Measurements from ENCODE around the gene CPNE8. TPM values are rescaled to one million over a fixed set of nuclear protein-coding genes. Genes with fewer than 3 reads are reported as not detected.
A peak's percentile ranks its signal among the peaks of the same experiment; 100 is the strongest.

The CPNE8 gene
- total RNA-seq, 1 donor from 2014 or later = 6.7 TPM

- DNase-seq (ENCODE audit: low spot score) = no peak
Observed at GRCh38 chr12:38838056-38838850, 67.1 kb downstream of the CPNE8 start.

GRCh38 chr12:38831715-38832114, 73.7 kb downstream of the CPNE8 start:
- DNase-seq (ENCODE audit: low spot score) = no peak

DNA sequence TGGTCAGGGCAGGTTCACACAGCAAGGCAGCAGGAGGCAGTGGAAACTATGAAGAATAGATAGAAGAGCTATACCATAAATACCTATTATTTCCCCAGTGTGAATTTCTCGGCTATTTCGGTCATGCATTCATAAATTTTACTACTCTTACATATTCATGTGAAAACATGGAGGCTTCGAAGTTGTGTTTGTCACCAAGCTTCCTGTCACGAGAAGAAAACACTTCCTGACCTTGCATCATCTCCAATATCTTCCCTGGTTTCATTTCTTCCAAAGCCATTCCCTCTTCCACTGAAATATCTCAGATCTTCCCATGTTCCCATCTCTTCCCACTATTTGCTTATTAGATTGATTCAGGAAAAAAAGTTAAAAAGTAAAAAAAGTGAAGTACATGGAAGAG, 80.4 kb downstream of the CPNE8 start:
- DNase-seq (ENCODE audit: low spot score) = no peak

GRCh38 chr12:38823738-38824137, 81.7 kb downstream of the CPNE8 start:
- DNase-seq (ENCODE audit: low spot score) = peak; percentile 21

DNA sequence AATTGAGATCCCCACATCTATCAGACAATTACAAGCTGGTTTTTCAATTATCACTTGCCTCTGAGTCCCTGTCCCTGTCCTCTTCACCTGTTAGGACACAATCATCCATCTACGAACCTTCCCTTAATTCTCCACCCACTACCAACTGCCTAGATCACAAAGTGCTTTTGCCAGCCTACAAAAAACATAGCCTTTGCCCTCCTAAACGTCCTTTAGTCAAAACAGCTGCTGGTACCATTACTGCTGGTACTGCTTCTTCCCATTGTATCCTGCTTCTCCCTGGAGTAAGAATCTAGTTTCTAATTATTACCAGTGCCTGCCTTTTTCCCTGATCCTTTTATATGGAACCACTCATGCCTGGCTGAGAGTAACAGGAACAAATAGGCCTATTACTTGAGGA, 82.1 kb downstream of the CPNE8 start:
- DNase-seq (ENCODE audit: low spot score) = peak; percentile 7

DNA sequence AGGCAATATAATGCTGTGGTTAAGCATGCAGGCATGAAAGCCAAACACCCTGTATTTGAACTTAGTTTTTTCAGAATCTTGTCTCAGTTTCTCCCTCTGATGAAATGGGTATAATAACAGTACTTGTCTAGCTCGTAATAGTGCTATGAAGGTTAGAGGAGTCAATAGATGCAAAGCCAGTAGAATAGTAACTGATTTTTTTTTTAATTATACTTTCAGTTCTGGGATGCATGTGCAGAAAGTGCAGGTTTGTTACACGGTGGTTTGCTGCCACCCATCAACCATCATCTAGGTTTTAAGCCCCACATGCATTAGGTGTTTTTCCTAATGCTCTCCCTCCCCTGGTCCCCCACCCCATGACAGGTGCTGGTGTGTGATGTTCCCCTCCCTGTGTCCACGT, 87.4 kb downstream of the CPNE8 start:
- no peak for DNase-seq (ENCODE audit: low spot score)

DNA sequence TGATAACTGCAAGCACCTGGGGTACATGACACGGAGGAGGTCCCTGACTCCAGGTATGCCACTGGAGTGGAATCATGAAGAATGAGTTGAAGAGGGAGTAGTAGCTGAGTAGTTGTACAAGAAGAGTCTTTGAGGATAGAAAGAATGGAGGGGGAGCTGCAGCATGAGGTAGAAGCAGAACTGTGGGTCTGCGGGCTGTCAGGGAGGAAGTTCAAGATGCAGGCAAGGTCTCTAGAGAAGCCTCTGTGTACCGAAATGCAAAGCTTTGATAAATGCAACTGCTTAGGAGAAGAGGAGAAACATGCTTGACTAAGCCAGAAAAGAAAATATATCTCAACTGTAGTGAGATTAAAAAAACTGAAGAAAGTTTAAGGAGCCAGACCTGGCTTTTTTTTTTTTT, 91.5 kb downstream of the CPNE8 start:
- DNase-seq (ENCODE audit: low spot score) = no peak

- DNase-seq (ENCODE audit: low spot score) = no peak
Observed at GRCh38 chr12:38811814-38812356, 93.5 kb downstream of the CPNE8 start.

DNA sequence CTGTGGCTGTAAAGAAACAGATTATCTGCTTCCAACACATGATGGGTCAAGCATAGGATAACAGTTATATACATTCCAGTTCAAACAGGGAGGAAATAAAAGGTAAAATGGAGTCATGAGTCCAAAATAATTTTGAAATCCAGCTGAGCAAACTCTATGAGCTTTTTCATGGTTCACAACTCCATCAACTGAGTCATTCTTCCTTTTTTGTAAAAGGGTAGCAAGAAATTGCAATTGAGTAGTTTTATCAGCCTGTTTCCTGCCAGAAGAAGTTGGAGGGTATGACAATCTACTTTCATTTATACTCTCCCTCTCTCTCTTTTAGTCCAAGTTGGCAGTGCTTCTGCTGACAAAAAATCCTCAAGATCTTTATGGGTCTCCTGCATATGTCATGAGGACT, 95.6 kb downstream of the CPNE8 start:
- DNase-seq (ENCODE audit: low spot score) = no peak

- no peak for DNase-seq (ENCODE audit: low spot score)
Observed at GRCh38 chr12:38788106-38788505, 117.3 kb downstream of the CPNE8 start.

GRCh38 chr12:38785381-38785780, 120.0 kb downstream of the CPNE8 start:
- DNase-seq (ENCODE audit: low spot score) = no peak

DNA sequence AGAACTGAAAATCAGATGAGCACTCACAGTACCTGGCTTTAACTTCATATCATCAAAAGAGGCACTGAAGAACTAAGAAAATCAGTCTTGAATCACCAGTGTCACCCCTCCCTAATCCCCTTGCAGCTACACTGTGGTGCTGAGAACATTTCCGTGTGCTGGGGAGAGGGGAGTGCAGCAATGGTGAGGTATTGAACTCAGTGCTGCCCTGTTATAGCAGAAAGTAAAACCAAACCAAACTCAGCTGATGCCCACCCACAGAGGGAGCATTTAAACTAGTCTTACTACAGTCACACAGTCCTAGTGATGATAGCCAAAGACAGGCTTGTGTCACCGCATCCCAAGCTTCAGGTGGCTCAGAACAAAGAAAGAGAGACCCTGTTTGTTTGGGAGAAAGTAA, 122.1 kb downstream of the CPNE8 start:
- DNase-seq (ENCODE audit: low spot score) = no peak

- DNase-seq (ENCODE audit: low spot score) = no peak
Observed at GRCh38 chr12:38782359-38782758, 123.0 kb downstream of the CPNE8 start.

- DNase-seq (ENCODE audit: low spot score) = no peak
Observed at GRCh38 chr12:38776647-38777046, 128.7 kb downstream of the CPNE8 start.

DNA sequence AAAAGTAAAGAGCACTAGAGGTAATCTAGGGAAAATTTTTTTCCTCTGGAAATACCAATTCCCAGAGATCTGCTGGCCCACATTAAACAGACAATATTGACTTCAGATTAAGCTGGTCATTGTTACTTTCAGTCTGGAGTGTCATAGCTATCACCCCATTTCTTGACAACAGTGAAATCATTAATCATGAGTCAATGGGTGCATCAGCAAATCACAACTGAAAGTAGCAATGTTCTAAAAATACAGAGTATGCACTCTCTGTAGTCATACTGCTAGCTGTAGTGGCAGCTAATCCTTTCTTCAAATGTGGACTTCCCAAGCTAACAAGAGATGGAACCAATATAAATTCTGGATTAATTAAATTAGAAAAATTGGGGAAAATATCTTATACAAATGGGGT, 129.9 kb downstream of the CPNE8 start:
- DNase-seq (ENCODE audit: low spot score) = no peak

GRCh38 chr12:38772437-38772836, 133.0 kb downstream of the CPNE8 start:
- no peak for DNase-seq (ENCODE audit: low spot score)

DNA sequence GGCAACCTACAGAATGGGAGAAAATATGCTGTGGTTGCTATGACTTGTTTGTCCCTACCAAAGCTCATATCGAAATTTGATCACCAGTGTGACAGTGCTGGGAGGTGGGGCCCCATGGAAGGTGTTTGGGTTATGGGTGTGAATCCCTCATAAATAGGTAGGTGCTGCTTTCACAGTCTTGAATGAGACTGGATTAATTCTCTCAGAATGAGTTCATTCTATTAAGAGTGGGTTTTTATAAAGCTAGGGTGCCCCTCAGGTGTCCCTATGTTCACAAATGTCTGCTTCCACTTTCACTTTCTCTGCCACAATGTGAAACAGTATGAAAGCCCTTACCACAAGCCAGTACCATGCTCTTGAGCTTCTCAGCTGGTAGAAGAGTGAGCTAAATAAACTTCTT, 133.5 kb downstream of the CPNE8 start:
- no peak for DNase-seq (ENCODE audit: low spot score)

GRCh38 chr12:38761636-38762342, 143.6 kb downstream of the CPNE8 start:
- no peak for DNase-seq (ENCODE audit: low spot score)

GRCh38 chr12:38761111-38761510, 144.3 kb downstream of the CPNE8 start:
- no peak for DNase-seq (ENCODE audit: low spot score)

DNA sequence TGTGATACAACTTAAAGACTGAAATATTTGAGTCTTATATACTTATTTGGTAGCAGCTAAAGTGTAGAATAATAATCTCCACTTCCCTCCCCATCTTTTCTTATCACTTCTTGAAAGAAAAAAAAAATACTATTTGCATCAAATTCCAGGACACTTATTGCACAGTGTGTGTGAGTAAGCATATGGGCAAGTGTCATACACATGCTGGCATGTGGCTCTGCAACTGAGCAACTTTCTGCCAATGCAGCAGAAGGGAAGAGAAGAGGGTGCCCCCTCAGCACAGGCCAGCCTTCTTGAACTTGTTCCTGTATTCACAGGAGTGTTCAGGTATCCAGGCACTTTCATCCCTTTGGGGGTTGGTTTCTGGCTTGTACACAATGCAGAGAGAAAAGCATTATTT, 145.8 kb downstream of the CPNE8 start:
- no peak for DNase-seq (ENCODE audit: low spot score)

- no peak for DNase-seq (ENCODE audit: low spot score)
Observed at GRCh38 chr12:38746744-38747143, 158.6 kb downstream of the CPNE8 start.

- DNase-seq (ENCODE audit: low spot score) = no peak
Observed at GRCh38 chr12:38745601-38746000, 159.8 kb downstream of the CPNE8 start.

GRCh38 chr12:38744041-38744440, 161.3 kb downstream of the CPNE8 start:
- no peak for DNase-seq (ENCODE audit: low spot score)

Data from umbilical cord (tissue), 2 donors.